SK-N-SH treated with all-trans-retinoic acid at 6 μM for 48 hours (cell line): ENCODE results near the gene ATP6V0E1.

Source experiments
- ATAC-seq: fragments of 200-7000 bp; cut with Tn5 transposase; 3 replicates; pipeline ENCODE4 v1.9.1; 2020; ENCODE audit warnings: mild to moderate bottlenecking, moderate library complexity
- ARNTL ChIP-seq: fragments of 450-650 bp; formaldehyde crosslinking; IDR thresholded peaks from 2 replicates; pipeline ENCODE4 v1.5.0; 2020; ENCODE audit warnings: low read depth, mild to moderate bottlenecking, moderate library complexity, borderline replicate concordance
- BACH2 ChIP-seq: fragments of 250-450 bp; sonication (Bioruptor Pico); IDR thresholded peaks from 2 replicates; pipeline ENCODE4 v1.9.0; 2021; ENCODE audit warnings: mild to moderate bottlenecking, borderline replicate concordance
- CREB5 ChIP-seq: fragments of 250-450 bp; sonication (Bioruptor Pico); IDR thresholded peaks from 2 replicates; pipeline ENCODE4 v1.5.1; 2020; ENCODE audit warnings: low read depth, mild to moderate bottlenecking, moderate library complexity
- CSDC2 ChIP-seq: fragments of 250-450 bp; sonication (Bioruptor Pico); IDR thresholded peaks from 2 replicates; pipeline ENCODE4 v1.5.0; 2020; ENCODE audit warnings: mild to moderate bottlenecking, moderate library complexity
- CSRNP3 ChIP-seq: fragments of 250-450 bp; sonication (Bioruptor Pico); IDR thresholded peaks from 2 replicates; pipeline ENCODE4 v1.5.1; 2021; ENCODE audit warnings: mild to moderate bottlenecking, moderate library complexity
- ESRRG ChIP-seq: fragments of 250-450 bp; sonication (Bioruptor Pico); IDR thresholded peaks from 2 replicates; pipeline ENCODE4 v1.6.1; 2021; ENCODE audit warnings: mild to moderate bottlenecking
- GLIS3 ChIP-seq: fragments of 250-450 bp; sonication (Bioruptor Pico); IDR thresholded peaks from 2 replicates; pipeline ENCODE4 v1.5.0; 2020; ENCODE audit warnings: mild to moderate bottlenecking, moderate library complexity
- ISL1 ChIP-seq: fragments of 250-450 bp; sonication (Bioruptor Pico); IDR thresholded peaks from 2 replicates; pipeline ENCODE4 v2.1.2; 2022; ENCODE audit warnings: mild to moderate bottlenecking, moderate library complexity
- OSR1 ChIP-seq: fragments of 250-450 bp; sonication (Bioruptor Pico); IDR thresholded peaks from 2 replicates; pipeline ENCODE4 v1.8.0; 2022; ENCODE audit warnings: moderate library complexity, mild to moderate bottlenecking, inconsistent platforms
- POU6F1 ChIP-seq: fragments of 250-450 bp; sonication (Bioruptor Pico); IDR thresholded peaks from 2 replicates; pipeline ENCODE4 v1.8.0; 2021; ENCODE audit warnings: low read depth, mild to moderate bottlenecking, moderate library complexity, borderline replicate concordance
- PPARA ChIP-seq: fragments of 250-450 bp; sonication (Bioruptor Pico); IDR thresholded peaks from 2 replicates; pipeline ENCODE4 v1.5.0; 2020; ENCODE audit warnings: mild to moderate bottlenecking, borderline replicate concordance
- RARB ChIP-seq: fragments of 250-450 bp; sonication (Bioruptor Pico); IDR thresholded peaks from 2 replicates; pipeline ENCODE4 v1.8.0; 2021; ENCODE audit warnings: mild to moderate bottlenecking, moderate library complexity
- SNAI2 ChIP-seq: fragments of 250-450 bp; sonication (Bioruptor Pico); IDR thresholded peaks from 2 replicates; pipeline ENCODE4 v1.5.0; 2020; ENCODE audit warnings: mild to moderate bottlenecking, moderate library complexity
- TCF4 ChIP-seq: fragments of 250-450 bp; sonication (Bioruptor Pico); IDR thresholded peaks from 2 replicates; pipeline ENCODE4 v1.8.0; 2021; ENCODE audit warnings: mild to moderate bottlenecking, moderate library complexity, borderline replicate concordance
- TOX ChIP-seq: fragments of 250-450 bp; sonication (Bioruptor Pico); IDR thresholded peaks from 2 replicates; pipeline ENCODE4 v1.8.0; 2021; ENCODE audit warnings: mild to moderate bottlenecking, moderate library complexity, borderline replicate concordance
- TSHZ2 ChIP-seq: fragments of 250-450 bp; sonication (Bioruptor Pico); IDR thresholded peaks from 2 replicates; pipeline ENCODE4 v1.5.0; 2020; ENCODE audit warnings: mild to moderate bottlenecking, moderate library complexity
- ZC3H10 ChIP-seq: fragments of 250-450 bp; sonication (Bioruptor Pico); IDR thresholded peaks from 2 replicates; pipeline ENCODE4 v1.5.1; 2021; ENCODE audit warnings: mild to moderate bottlenecking, moderate library complexity
- ZFP3 ChIP-seq: fragments of 250-450 bp; sonication (Bioruptor Pico); IDR thresholded peaks from 2 replicates; pipeline ENCODE4 v1.5.0; 2020; ENCODE audit warnings: mild to moderate bottlenecking, moderate library complexity
- ZFP30 ChIP-seq: fragments of 450-650 bp; formaldehyde crosslinking; IDR thresholded peaks from 2 replicates; pipeline ENCODE4 v1.5.0; 2022; ENCODE audit warnings: mild to moderate bottlenecking, moderate library complexity
- ZNF565 ChIP-seq: fragments of 450-650 bp; formaldehyde crosslinking; conservative IDR thresholded peaks from 2 replicates; pipeline ENCODE4 v1.5.0; 2020; ENCODE audit warnings: low read depth, mild to moderate bottlenecking, moderate library complexity
- ZNF70 ChIP-seq: fragments of 450-650 bp; formaldehyde crosslinking; IDR thresholded peaks from 2 replicates; pipeline ENCODE4 v1.5.0; 2020; ENCODE audit warnings: mild to moderate bottlenecking, moderate library complexity
- ZNF8 ChIP-seq: fragments of 450-650 bp; formaldehyde crosslinking; IDR thresholded peaks from 2 replicates; pipeline ENCODE4 v1.5.0; 2020; ENCODE audit warnings: mild to moderate bottlenecking, moderate library complexity

The ATP6V0E1 gene

GRCh38 chr5:173051746-173052145, 68.2 kb downstream of the ATP6V0E1 start:
- peak; percentile 26 for ATAC-seq
- 0 out of 2 replicates have a peak, but pooled peaks have one; percentile 25 for TF ChIP-seq ISL1 (CRISPR knock-in tag)
- TF ChIP-seq RARB (CRISPR knock-in tag): no peak

GRCh38 chr5:173053041-173053440, 69.5 kb downstream of the ATP6V0E1 start:
- TF ChIP-seq BACH2: no peak
- no peak for TF ChIP-seq RARB (CRISPR knock-in tag)
- no peak for TF ChIP-seq OSR1 (CRISPR knock-in tag)
- TF ChIP-seq CREB5 (CRISPR knock-in tag): no peak
- no peak for TF ChIP-seq ZNF8 (CRISPR knock-in tag)
- TF ChIP-seq TOX (CRISPR knock-in tag): no peak
- TF ChIP-seq ZC3H10 (CRISPR knock-in tag): no peak
- TF ChIP-seq TSHZ2 (CRISPR knock-in tag): no peak
- no peak for TF ChIP-seq SNAI2 (CRISPR knock-in tag)
- no peak for TF ChIP-seq CSDC2 (CRISPR knock-in tag)
- no peak for TF ChIP-seq ZNF70 (CRISPR knock-in tag)
- no peak for TF ChIP-seq GLIS3 (CRISPR knock-in tag)
- TF ChIP-seq CSRNP3 (CRISPR knock-in tag): no peak
- no peak for TF ChIP-seq PPARA (CRISPR knock-in tag)
- no peak for TF ChIP-seq ISL1 (CRISPR knock-in tag)
- TF ChIP-seq TCF4 (CRISPR knock-in tag): no peak
- ATAC-seq: no peak

- no peak for ATAC-seq
- TF ChIP-seq SNAI2 (CRISPR knock-in tag) (no peak), ARNTL (no peak), ZNF565 (CRISPR knock-in tag) (no peak), RARB (CRISPR knock-in tag) (no peak), ESRRG (no peak), GLIS3 (CRISPR knock-in tag) (no peak), CSDC2 (CRISPR knock-in tag) (no peak), TSHZ2 (CRISPR knock-in tag) (no peak), ZFP3 (CRISPR knock-in tag) (no peak), ZNF8 (CRISPR knock-in tag) (no peak), ZFP30 (CRISPR knock-in tag) (no peak), ISL1 (CRISPR knock-in tag) (no peak), PPARA (CRISPR knock-in tag) (no peak), CSRNP3 (CRISPR knock-in tag) (no peak), POU6F1 (CRISPR knock-in tag) (no peak), ZC3H10 (CRISPR knock-in tag) (no peak), OSR1 (CRISPR knock-in tag) (no peak), TCF4 (CRISPR knock-in tag) (no peak), BACH2 (no peak)
Observed at GRCh38 chr5:173055042-173055721, 71.6 kb downstream of the ATP6V0E1 start.
